Measurements from ENCODE around the gene VWA8. TPM values are rescaled to one million over a fixed set of nuclear protein-coding genes. Genes with fewer than 3 reads are reported as not detected.
A peak's percentile ranks its signal among the peaks of the same experiment; 100 is the strongest.

Gene VWA8
- total RNA-seq, 2 experiments from 2014 or later = 26.3 to 27.5 TPM

GRCh38 chr13:41706152-41706551 lies 254.8 kb downstream of the VWA8 start:
- ATAC-seq (peak; percentile 30), DNase-seq (no peak)
- intact Hi-C loops (cut with micrococcal nuclease) = no loop called here
- no peak for TF ChIP-seq CTCF (IDR thresholded peaks at IDR 0.05)
- ChIA-PET CTCF (no interaction called here), POLR2A (no interaction called here)
- Mint-ChIP-seq H3K36me3 (ENCODE audit: low read depth) (peaks cover 7% of the 10 kb centered on the region), H3K4me3 (no peak overlapping the region), H3K27me3 (no peaks in the 10 kb centered on the region), H3K4me1 (ENCODE audit: low read depth) (no peaks in the 10 kb centered on the region), H3K9me3 (no peaks in the 10 kb centered on the region), H3K27ac (no peak overlapping the region)

GRCh38 chr13:41702540-41702939 lies 258.4 kb downstream of the VWA8 start:
- ATAC-seq (no peak), DNase-seq (no peak)
- Mint-ChIP-seq H3K36me3 (ENCODE audit: low read depth) (peaks cover 14% of the 10 kb centered on the region), H3K4me3 (no peak overlapping the region), H3K27ac (no peak overlapping the region), H3K4me1 (ENCODE audit: low read depth) (no peaks in the 10 kb centered on the region), H3K27me3 (no peaks in the 10 kb centered on the region), H3K9me3 (no peaks in the 10 kb centered on the region)
- intact Hi-C loops (cut with micrococcal nuclease) = no loop called here
- CTCF ChIA-PET = no interaction called here
- TF ChIP-seq CTCF (IDR thresholded peaks at IDR 0.05) = no peak
- POLR2A ChIA-PET = no interaction called here

- Mint-ChIP-seq H3K4me3 (no peak overlapping the region), H3K4me1 (ENCODE audit: low read depth) (peaks cover 3% of the 10 kb centered on the region), H3K27me3 (no peaks in the 10 kb centered on the region), H3K9me3 (no peaks in the 10 kb centered on the region), H3K36me3 (ENCODE audit: low read depth) (peaks cover 16% of the 10 kb centered on the region), H3K27ac (no peak overlapping the region)
- intact Hi-C loops (cut with micrococcal nuclease) = no loop called here
- ChIA-PET POLR2A (no interaction called here), CTCF (no interaction called here)
- DNase-seq (no peak), ATAC-seq (no peak)
- TF ChIP-seq CTCF (IDR thresholded peaks at IDR 0.05) = no peak
These were observed 259.2 kb downstream of the VWA8 start for GRCh38 chr13:41701676-41702075.

GRCh38 chr13:41700790-41701310 lies 260.1 kb downstream of the VWA8 start:
- Mint-ChIP-seq H3K9me3 (no peaks in the 10 kb centered on the region), H3K36me3 (ENCODE audit: low read depth) (peaks cover 19% of the 10 kb centered on the region), H3K4me3 (no peak overlapping the region), H3K27me3 (no peaks in the 10 kb centered on the region), H3K27ac (no peak overlapping the region), H3K4me1 (ENCODE audit: low read depth) (peaks cover 5% of the 10 kb centered on the region)
- intact Hi-C loops (cut with micrococcal nuclease) = no loop called here
- ATAC-seq = no peak
- CTCF ChIA-PET = no interaction called here
- DNase-seq = no peak
- no peak for TF ChIP-seq CTCF (IDR thresholded peaks at IDR 0.05)
- POLR2A ChIA-PET = no interaction called here

GRCh38 chr13:41699759-41700158 lies 261.1 kb downstream of the VWA8 start:
- H3K36me3 Mint-ChIP-seq (ENCODE audit: low read depth) = peaks cover 23% of the 10 kb centered on the region
- no peak for ATAC-seq
- CTCF ChIA-PET = no interaction called here
- intact Hi-C loops (cut with micrococcal nuclease) = no loop called here
- POLR2A ChIA-PET = no interaction called here
- no peak for TF ChIP-seq CTCF (IDR thresholded peaks at IDR 0.05)
- no peak overlapping the region for H3K4me3 Mint-ChIP-seq
- H3K4me1 Mint-ChIP-seq (ENCODE audit: low read depth) = peaks cover 7% of the 10 kb centered on the region
- H3K9me3 Mint-ChIP-seq = no peaks in the 10 kb centered on the region
- no peak overlapping the region for H3K27ac Mint-ChIP-seq
- no peak for DNase-seq
- H3K27me3 Mint-ChIP-seq = no peaks in the 10 kb centered on the region

All from activated CD8-positive, alpha-beta T cell treated with anti-CD3 and anti-CD28 coated beads for 36 hours (primary cell).